Measurements from ENCODE around the gene NUDT22.

Gene NUDT22

DNA sequence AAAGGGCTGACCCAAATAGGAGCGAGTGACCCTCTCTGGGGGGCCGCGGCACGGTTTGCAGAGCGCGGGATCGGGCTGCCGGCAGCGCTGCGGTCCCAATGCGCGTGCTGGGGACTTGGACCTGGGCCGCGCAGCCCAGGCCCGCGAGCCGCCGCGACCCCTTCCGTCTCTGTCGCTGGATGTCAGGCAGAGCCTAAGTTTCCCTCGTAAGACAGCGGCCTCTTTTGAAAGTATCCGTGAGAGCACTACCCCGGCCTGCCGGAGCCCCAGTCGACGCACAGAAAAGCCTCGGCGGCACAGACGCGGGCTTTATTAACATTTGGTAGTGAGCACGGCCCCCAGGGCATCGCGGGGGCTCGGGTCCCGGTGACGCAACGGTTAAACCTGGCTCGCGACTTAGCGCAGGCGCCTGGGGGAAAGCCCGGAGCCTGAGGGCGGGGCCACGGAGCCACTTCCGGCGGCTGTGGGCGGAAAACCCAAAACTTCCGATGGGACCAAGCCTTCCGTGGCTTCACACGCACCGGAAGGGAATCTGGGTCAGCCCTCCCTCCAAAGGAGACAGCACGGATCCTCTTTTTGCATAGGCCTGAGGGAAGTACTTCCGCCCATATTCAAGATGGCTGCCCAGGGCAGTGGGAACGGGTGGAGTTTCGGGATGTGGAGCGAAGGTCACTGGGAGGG, 43.6 kb downstream of the NUDT22 start:
- peak; percentile 96 for DNase-seq (ENCODE audit: low read depth)

DNA sequence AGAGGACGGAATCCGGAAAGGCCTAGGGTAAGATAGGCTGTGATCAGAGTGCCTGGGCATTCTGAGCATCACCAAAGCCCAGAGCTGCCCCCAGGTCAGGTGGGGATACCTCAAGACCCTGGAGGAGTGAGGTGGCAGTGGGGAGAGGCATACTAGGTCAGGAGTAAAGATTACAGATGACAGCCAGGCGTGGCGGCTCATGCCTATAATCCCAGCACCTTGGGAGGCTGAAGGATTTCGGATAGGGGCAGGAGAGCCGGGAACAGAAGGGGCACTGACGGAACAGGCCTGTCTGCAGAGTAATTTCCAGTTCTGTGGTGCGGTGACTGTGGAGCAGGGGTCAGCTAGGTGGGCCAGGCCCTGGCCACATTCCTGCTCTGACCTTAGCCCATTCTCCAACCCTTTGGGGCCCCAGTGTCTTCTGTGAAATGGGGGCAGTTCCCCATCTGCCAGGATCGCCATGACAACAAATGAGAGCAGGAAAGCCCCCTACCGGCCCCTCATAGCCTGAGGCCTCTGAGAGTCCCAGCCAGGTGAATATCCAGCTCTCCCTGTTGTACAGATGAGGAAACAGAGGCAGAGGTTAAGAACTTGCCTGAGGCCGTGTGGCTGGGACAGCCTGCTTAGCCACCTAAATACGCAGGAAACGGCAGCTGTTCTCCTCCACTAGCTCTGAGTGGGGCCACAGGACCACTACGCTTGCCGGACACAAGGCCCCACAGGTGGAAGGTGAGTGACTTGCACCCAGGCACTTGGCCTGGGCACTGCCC, 49.1 kb downstream of the NUDT22 start:
- DNase-seq (ENCODE audit: low read depth) = no peak

DNA sequence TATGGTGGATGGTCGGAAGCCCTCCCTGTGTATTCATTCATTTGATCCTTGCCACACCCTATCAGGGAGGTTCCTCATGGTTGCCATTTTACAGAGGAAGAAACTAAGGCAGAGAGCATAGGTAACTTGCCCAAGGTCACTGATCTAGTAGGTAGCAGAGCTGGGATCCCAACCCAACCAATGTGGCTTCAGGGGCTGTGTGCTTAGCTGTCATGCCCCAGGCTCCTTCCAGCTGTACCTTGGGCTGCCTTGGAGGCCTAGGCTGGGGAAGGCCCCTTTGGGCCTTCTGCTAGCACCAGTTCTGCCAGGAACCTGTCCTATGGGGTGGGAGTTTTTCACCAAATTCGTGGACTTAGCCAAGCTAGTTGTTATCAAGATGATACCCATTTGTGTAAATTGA, 49.8 kb downstream of the NUDT22 start:
- DNase-seq (ENCODE audit: low read depth) = no peak

DNA sequence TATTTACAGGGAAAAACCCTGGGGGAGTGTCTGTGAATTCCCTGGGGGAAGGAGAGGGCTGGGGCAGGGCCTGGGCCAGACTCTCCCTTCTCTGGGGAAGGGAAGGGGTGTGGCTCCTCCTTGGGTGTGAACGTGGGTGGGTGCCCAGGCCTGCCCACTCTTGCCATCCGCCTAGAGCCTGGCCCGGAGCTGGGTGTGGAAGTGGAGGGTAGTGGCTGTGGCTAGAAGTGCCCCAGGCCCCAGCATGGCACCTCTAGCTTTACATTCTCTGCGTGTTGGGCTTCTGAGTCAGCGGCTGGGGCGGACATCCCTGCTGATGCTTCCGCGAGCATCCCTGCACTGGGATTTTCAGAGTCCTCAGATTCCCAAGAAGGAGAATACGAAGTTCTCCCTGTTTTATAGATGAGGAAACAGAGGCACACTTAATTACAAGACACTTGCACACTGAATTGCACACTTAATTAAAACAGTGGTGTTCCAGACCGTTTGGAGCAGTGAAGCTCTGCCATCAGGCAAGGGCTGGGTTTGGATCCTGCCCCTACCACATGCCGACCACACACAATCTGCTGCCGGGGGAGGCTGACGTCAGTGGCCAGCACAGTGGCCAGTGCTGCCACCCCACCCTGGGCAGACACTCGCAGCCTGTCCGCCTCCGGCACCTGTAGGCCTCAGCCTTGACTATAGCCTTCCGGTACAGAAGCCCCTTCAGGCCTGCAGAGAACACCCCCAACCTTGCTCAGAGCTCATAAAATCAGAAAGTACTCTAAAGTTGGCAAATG, 50.8 kb downstream of the NUDT22 start:
- no peak for DNase-seq (ENCODE audit: low read depth)

DNA sequence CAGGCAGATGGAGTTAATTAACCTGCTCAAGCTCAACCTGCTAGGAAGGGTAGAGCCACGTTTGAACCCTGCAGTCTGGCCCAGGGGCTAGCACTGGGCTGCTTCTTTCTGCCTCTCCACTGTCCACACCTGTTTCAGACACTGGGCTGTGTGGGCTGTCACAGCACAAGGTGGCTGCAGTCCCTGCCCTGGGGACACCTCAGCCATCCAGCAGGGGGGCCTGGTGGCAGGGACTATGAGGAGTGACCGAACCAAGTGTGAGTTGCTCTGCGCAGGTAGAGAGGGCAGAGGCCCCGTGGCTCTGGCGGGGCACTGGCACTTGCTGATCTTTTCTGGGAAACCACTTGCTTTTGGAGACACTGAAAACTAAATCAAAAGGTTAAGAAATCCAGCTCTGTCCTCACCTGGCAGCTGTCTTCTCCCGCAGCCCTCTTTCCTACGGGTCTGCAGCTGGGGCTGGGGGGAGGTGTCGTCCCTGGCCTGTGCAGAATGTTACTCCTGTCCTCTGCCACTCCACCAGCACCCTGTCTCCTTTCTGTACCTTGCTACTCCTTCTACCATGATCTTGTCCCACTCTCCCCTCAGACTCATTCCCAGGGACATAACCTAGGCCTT, 52.6 kb downstream of the NUDT22 start:
- no peak for DNase-seq (ENCODE audit: low read depth)

Measured in T follicular helper cell (primary cell).